ENCODE results near the gene PIGT. TPM values are rescaled to one million over a fixed set of nuclear protein-coding genes. Genes with fewer than 3 reads are reported as not detected.

Gene PIGT
- total RNA-seq, 1 experiment from 2014 or later = 71.4 TPM

- TF ChIP-seq TCF7L2 (IDR thresholded peaks at IDR 0.05; ENCODE audit: borderline replicate concordance, extremely low read depth, insufficient read depth, insufficient read length) (no peak), MAX (IDR thresholded peaks at IDR 0.05) (no peak), CTCF (IDR thresholded peaks at IDR 0.05 in 2 of 3, conservative IDR thresholded peaks at IDR 0.05 in 1 of 3; ENCODE audit: borderline replicate concordance in 1 of 3, insufficient read depth in 1 of 3, low read depth in 2 of 3, low read length in 2 of 3) (no peak), ZFX (IDR thresholded peaks at IDR 0.05) (no peak), POLR2A (IDR thresholded peaks at IDR 0.05; ENCODE audit: borderline replicate concordance, extremely low read depth, insufficient read depth, insufficient read length) (no peak), EZH2 (IDR thresholded peaks at IDR 0.05) (no peak)
Observed at GRCh38 chr20:45390931-45391330, 25.0 kb upstream of the PIGT start (continued).

- H3K27me3 ChIP-seq (ENCODE audit: insufficient read depth, low read length) = no peaks in the 10 kb centered on the region
- H3K27ac ChIP-seq (ENCODE audit: low read depth, low read length) = no peak overlapping the region
- H3K9ac ChIP-seq (ENCODE audit: low read length) = no peak overlapping the region
- H3K4me2 ChIP-seq (ENCODE audit: low read length) = no peak overlapping the region
- no peaks in the 10 kb centered on the region for H3K9me3 ChIP-seq (ENCODE audit: control insufficient read depth in 1 of 2, insufficient read depth in 1 of 2, low read depth in 1 of 2, low read length in 2 of 2)
- H3K4me1 ChIP-seq (ENCODE audit: control insufficient read depth in 1 of 2, insufficient read depth in 2 of 2, low read length in 2 of 2) = no peaks in the 10 kb centered on the region
- H3K36me3 ChIP-seq (ENCODE audit: control insufficient read depth in 1 of 2, insufficient read depth in 2 of 2, low read length in 2 of 2) = no peaks in the 10 kb centered on the region
- BruUV-seq (replicated peaks) = no TSS peak
- TF ChIP-seq JUND (IDR thresholded peaks at IDR 0.05) (no peak), TCF7L2 (IDR thresholded peaks at IDR 0.05; ENCODE audit: borderline replicate concordance, extremely low read depth, insufficient read depth, insufficient read length) (no peak), CTCF (IDR thresholded peaks at IDR 0.05 in 2 of 3, conservative IDR thresholded peaks at IDR 0.05 in 1 of 3; ENCODE audit: borderline replicate concordance in 1 of 3, insufficient read depth in 1 of 3, low read depth in 2 of 3, low read length in 2 of 3) (no peak)
- no peaks in the 10 kb centered on the region for H3K9me2 ChIP-seq (ENCODE audit: insufficient read depth)
- POLR2A ChIA-PET = no interaction called here
- H3K4me3 ChIP-seq (replicated peaks in 1 of 2; ENCODE audit: low read depth in 1 of 2, low read length in 2 of 2) = no peak overlapping the region
- no peak for ATAC-seq
- H4K20me1 ChIP-seq (ENCODE audit: insufficient read depth) = no peaks in the 10 kb centered on the region
- no peak overlapping the region for H2AFZ ChIP-seq (ENCODE audit: low read depth, low read length, poor library complexity, severe bottlenecking)
- intact Hi-C loops (cut with micrococcal nuclease) = no loop called here
- RAD21 ChIA-PET (ENCODE audit: low non-redundant PET in 1 of 2, low total read pairs in 2 of 2, uncharacterized antibody in 2 of 2, unreplicated experiment in 2 of 2) = no interaction called here
- CTCF ChIA-PET = interaction anchor here (2.5 kb wide), 1 partner anchor 18 kb away, joined by 10 read pairs; no protein-coding TSS in a partner anchor
- no peak for DNase-seq (ENCODE audit: low read depth, low spot score)
- H3K79me2 ChIP-seq (ENCODE audit: insufficient read depth, low read length) = no peaks in the 10 kb centered on the region
Observed at GRCh38 chr20:45391559-45391958, 24.4 kb upstream of the PIGT start.
